Heart left ventricle (tissue), 13 donors: ENCODE measurements around the gene SUPT3H.

Experiments
- CTCF ChIP-seq, 12 donors: fragments of 200-600 bp; sonication (generic) in 4 of 12; IDR thresholded peaks; one replicate each; pipeline versions ENCODE4 v1.5.0 to v1.8.0; 2018 to 2022; ENCODE audit warnings: antibody characterized with exemption in 12 of 12, mild to moderate bottlenecking in 5 of 12
- POLR2A ChIP-seq, 2 donors: fragments of 450-650 bp; IDR thresholded peaks; one replicate each; pipeline ENCODE4 v1.6.1; 2017; ENCODE audit warnings: antibody characterized with exemption in 2 of 2, mild to moderate bottlenecking in 2 of 2, moderate library complexity in 2 of 2
- donor health status: ischemic (EF 13 %, LVEDD 7.1; RV severe dilation, severe dysfunction).
- donor health status: DM: no; HTN: yes; CAD: no.
- donor health status: DM: no; HTN: no; CAD: no.
- donor health status: ischemic (EF 25% LVEDD 6.9; RV normal size, moderate dysfunction).
- donor health status: ischemic (EF 25% LVEDD 5.7; RV mildly dilated, moderate dysfunction).
- donor health status: ischemic (EF 35%, LVEDD 5.7; RV mildly dilated, moderate dysfunction).
- donor health status: nonischemic (EF 11% LVEDD 7.7; RV severe dilation, severe dysfunction).
- donor health status: DM: yes; HTN: yes; CAD: no.
- donor health status: PGD.
- donor health status: ischemic (EF 29% LVEDD 5.4; RV normal size, mild dysfunction).
- donor health status: nonischemic (EF 23%, LVEDD 6.1; RV moderate dilation, normal function).

GRCh38 chr6:44804546-44805159 is 573.1 kb downstream of the SUPT3H start:
- TF ChIP-seq CTCF (IDR thresholded peaks at IDR 0.05) (no peak), POLR2A (IDR thresholded peaks at IDR 0.05) (no peak)
